GM18907 (cell line): ENCODE measurements around the gene SYCP1.
"Not testable (repeated sequence)": the region's sequence is repeated elsewhere in the genome, so short reads cannot be mapped to it uniquely, and the experiment has no call there.

Source experiments
- ATAC-seq: cut with Tn5 transposase; IDR thresholded peaks from one replicate; pipeline ENCODE4 v1.9.1; 2021; ENCODE audit warnings: mild to moderate bottlenecking, moderate library complexity; ENCODE audit not compliant: unreplicated experiment

SYCP1 gene

GRCh38 chr1:114956570-114956969, 101.9 kb downstream of the SYCP1 start:
- no peak for ATAC-seq

GRCh38 chr1:114959423-114959822, 104.8 kb downstream of the SYCP1 start:
- no peak for ATAC-seq

GRCh38 chr1:114976891-114977290, 122.2 kb downstream of the SYCP1 start:
- ATAC-seq = no peak

GRCh38 chr1:114979278-114979891, 124.7 kb downstream of the SYCP1 start:
- ATAC-seq = no peak

- no peak for ATAC-seq
Measured at GRCh38 chr1:114982251-114982650, 127.6 kb downstream of the SYCP1 start.

- no peak for ATAC-seq
Measured at GRCh38 chr1:114986286-114986685, 131.6 kb downstream of the SYCP1 start.

- no peak for ATAC-seq
Measured at GRCh38 chr1:114988095-114988494, 133.4 kb downstream of the SYCP1 start.

GRCh38 chr1:114997510-114998289, 143.0 kb downstream of the SYCP1 start:
- ATAC-seq = no peak

GRCh38 chr1:115006191-115006590, 151.5 kb downstream of the SYCP1 start:
- ATAC-seq = no peak

- ATAC-seq = no peak
Measured at GRCh38 chr1:115012006-115012405, 157.3 kb downstream of the SYCP1 start.

GRCh38 chr1:115012434-115012833, 157.8 kb downstream of the SYCP1 start:
- no peak for ATAC-seq

- ATAC-seq = no peak
Measured at GRCh38 chr1:115013792-115014191, 159.1 kb downstream of the SYCP1 start.

- ATAC-seq = not testable (repeated sequence)
Measured at GRCh38 chr1:115019549-115019948, 164.9 kb downstream of the SYCP1 start.

- no peak for ATAC-seq
Measured at GRCh38 chr1:115021145-115021544, 166.5 kb downstream of the SYCP1 start.

- no peak for ATAC-seq
Measured at GRCh38 chr1:115023593-115023992, 168.9 kb downstream of the SYCP1 start.

- ATAC-seq = no peak
Measured at GRCh38 chr1:115029526-115029925, 174.9 kb downstream of the SYCP1 start, which contains the start of gene TSHB. TSS of gene TSHB (plus strand) at chr1:115029826. CDS start at chr1:115033363, 3,537 bp downstream.

GRCh38 chr1:115031595-115031994, 176.9 kb downstream of the SYCP1 start:
- no peak for ATAC-seq

- no peak for ATAC-seq
Measured at GRCh38 chr1:115035652-115036051, 181.0 kb downstream of the SYCP1 start.

GRCh38 chr1:115036814-115037507, 182.3 kb downstream of the SYCP1 start:
- ATAC-seq = no peak

- no peak for ATAC-seq
Measured at GRCh38 chr1:115040501-115040900, 185.8 kb downstream of the SYCP1 start.

GRCh38 chr1:115041654-115042053, 187.0 kb downstream of the SYCP1 start:
- ATAC-seq = no peak
